T-helper 1 cell (primary cell): Measurements from ENCODE around the gene C5orf63.
"Not testable (repeated sequence)": the region's sequence is repeated elsewhere in the genome, so short reads cannot be mapped to it uniquely, and the experiment has no call there.

ENCODE experiments used
- DNase-seq, 5 donors: peaks; one replicate each; pipeline ENCODE4 v3.0.0-alpha.2; 2012 to 2020

C5orf63 gene

DNA sequence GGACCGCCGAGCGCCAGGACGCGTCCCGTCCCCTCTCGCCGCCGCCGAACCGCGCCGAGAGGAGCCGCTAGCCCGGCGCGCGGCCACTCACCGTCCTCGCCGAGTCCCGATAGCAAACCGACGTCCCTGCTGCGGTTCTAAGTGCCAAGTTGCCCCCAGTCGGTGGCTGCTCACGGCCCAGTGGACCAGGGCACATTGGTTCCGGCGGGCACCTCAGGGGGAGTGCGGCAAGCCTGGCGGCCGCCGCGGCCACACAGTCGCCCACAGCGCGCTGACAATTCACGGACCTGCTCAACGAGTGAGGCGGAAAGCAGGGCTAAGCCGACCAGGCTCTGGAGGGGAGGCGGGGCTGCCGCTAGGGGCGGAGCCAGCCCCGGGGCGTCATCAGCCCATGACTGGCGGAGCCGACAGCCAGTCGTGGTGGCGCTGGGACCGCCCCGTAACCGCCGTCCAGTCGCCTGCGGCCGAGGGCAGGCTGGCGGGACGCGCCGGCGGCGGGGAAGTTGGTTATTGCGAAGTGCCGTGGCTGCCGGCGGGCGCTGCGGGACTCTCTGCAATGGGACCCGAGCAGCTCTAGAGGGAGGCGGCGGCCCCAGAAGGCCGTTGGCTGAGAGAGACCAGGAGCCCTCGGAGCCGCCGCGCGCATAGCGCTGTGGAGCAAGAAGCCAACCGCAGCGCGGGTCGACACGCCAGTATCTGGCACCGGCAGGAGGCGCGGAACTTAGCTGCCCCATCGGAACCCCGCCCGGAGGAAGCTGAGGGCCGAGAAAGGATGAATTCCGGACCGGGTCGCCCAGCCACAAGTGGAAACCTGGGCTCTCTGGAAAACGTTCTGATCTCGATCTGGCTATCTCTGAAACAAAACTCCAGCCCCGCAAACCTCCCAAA lies 42.8 kb downstream of the C5orf63 start, which contains the start of gene MARCHF3:
Gene MARCHF3, minus strand, starts transcription at position 300 of the 888 bp plus-strand sequence. CDS start 112,387 bp downstream, outside the sequence.
- peak; percentile 87 to 96 (median 88) for DNase-seq

DNA sequence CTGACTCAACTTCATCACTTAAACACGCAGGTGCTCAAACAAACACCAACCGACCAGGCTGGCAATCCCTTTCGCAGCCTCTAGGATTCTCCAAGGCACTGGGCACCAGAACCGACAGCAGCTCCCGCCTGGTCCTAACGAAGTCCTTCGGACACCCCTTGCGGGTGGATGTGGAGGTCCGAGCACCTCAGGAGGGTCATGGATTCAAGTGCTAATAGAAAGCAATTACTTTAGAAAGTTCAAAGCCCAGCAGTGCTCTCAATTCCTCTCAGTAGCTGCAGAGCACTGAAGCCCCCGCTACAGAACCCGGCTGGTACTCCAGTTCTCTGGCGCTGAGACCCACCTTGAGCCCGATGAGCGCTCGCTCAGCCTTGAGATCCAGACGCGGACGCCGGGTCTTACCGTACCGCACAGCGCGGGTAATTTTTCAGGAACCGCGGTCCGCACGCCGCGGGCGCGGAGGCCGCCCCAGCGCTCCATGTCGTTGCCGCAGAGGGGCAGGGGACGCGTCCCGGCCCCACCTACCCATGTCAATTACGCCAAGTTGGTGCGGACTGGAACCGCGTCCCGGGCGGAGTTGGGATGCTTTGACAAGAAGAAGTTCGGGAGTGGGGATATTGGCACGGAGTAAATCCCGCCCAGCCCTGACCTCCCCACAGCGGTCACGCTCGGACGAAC lies 43.6 kb downstream of the C5orf63 start:
- DNase-seq = peak; percentile 10 to 50 (median 21)

- no peak for DNase-seq
These were observed 44.4 kb downstream of the C5orf63 start for GRCh38 chr5:127028822-127029457.

DNA sequence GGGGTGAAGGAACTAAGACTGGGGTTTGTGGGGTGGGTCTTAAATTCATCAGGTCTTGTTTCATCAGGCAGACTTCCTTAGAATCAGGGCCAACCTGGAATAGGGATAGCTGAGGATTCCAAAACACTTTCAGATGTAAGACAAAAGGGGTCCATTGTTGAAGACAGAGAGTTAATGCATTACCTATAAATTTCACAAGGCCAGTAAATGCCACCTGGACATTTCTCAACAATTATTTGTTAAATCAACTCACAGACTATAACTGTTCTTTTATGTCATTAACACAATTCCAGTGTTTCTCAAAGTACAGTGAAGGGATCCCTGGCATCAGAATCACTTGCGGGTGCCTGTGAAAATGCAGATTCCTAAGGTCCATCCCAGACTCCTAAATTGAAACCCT lies 45.8 kb downstream of the C5orf63 start:
- DNase-seq = no peak

- DNase-seq = no peak
These were observed 47.1 kb downstream of the C5orf63 start for GRCh38 chr5:127026166-127026565.

GRCh38 chr5:127025467-127025866 lies 47.8 kb downstream of the C5orf63 start:
- DNase-seq = no peak

- DNase-seq = no peak
These were observed 48.5 kb downstream of the C5orf63 start for GRCh38 chr5:127024821-127025220.

DNA sequence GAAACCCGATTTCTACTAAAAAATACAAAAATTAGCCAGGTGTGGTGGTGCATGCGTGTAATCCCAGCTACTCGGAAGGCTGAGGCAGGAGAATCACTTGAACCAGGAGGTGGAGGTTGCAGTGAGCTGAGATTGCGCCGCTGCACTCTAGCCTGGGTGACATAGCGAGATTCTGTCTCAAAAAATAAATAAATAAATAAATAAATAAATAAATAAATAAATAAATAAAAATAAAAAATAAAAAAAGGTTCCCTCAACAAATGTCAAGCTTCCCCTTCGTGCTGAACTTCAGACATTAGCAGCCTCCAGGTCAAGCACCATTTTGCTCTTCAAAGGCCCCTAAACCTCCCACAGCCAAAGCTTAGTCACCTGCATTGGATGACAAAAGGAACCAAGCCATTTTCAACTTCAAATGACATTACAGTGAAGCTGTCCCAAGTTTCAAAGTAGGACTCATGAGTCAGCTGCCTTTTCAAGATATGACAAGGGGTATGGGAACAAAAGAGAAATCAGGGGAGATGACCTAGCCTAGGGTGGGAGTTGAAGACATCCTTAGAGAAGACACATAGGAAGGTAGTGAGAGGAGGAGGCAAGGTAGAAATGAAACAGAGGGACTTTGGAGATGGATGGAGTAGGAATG lies 49.6 kb downstream of the C5orf63 start:
- not testable (repeated sequence) for DNase-seq

- no peak for DNase-seq
These were observed 50.5 kb downstream of the C5orf63 start for GRCh38 chr5:127022846-127023245.

DNA sequence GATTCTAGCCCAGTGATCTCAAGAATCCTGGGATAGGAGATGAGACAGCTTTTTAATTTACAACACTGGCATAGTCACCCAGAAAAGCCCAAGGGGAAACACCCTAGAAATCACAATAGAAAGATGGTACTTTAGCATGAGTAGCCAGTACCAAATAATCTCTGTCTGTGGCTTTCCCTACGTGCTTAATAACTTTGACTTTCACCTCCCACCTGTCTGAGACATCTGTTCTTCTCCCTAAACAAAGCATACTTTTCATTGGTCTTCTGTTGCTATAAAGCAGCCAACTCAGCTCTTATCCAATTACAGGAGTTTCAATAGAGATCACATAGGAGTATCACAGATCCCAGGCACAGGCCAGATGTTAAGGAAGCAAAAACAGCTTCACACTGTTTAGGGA lies 53.4 kb downstream of the C5orf63 start:
- DNase-seq = no peak

- not testable (repeated sequence) for DNase-seq
These were observed 56.6 kb downstream of the C5orf63 start for GRCh38 chr5:127016722-127017121.

- no peak for DNase-seq
These were observed 57.6 kb downstream of the C5orf63 start for GRCh38 chr5:127015716-127016115.

GRCh38 chr5:127014573-127014972 lies 58.7 kb downstream of the C5orf63 start:
- no peak for DNase-seq

GRCh38 chr5:127013407-127013806 lies 59.9 kb downstream of the C5orf63 start:
- DNase-seq = no peak

DNA sequence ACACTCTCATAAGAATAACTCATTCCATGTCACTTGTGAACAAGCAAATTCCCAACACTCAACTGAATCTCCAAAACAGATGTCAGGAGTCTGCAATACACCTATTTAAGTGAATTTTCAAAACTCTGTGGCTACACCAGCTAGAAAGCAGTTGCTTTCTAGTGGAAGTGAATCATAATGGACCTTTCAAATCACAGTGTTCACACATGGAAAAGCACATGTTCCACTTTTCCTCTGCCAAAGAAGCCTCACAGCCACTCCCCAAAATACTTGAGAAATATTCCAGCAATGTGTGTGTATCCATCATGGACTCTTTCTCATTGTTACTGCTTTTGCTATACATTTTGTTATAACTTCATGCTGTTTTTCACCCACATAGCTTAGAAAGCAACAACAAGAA lies 60.4 kb downstream of the C5orf63 start:
- no peak for DNase-seq

GRCh38 chr5:127011961-127012644 lies 61.2 kb downstream of the C5orf63 start:
- no peak for DNase-seq

DNA sequence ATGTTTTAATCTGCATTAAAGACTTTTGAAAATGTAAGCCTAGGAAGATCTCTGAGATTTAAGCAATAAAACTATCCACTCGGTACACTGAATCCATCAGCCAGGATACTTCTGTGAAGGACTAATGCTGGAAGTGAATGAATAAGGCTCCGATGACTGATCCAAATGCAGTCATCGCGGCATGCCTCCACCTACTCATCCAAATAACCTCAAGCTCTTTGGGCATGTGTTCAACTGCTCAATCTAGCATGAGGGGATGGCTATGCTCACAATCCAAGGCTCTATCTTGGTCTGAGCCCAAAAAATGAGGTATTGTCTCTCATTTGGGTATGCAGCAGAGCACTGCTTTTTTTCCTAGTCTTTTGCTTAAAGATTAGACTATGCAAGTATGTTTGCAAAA lies 62.1 kb downstream of the C5orf63 start:
- DNase-seq = no peak

- DNase-seq = no peak
These were observed 62.9 kb downstream of the C5orf63 start for GRCh38 chr5:127010362-127010761.

- no peak for DNase-seq
These were observed 63.5 kb downstream of the C5orf63 start for GRCh38 chr5:127009784-127010183.

GRCh38 chr5:127008300-127008975 lies 64.9 kb downstream of the C5orf63 start:
- no peak for DNase-seq

DNA sequence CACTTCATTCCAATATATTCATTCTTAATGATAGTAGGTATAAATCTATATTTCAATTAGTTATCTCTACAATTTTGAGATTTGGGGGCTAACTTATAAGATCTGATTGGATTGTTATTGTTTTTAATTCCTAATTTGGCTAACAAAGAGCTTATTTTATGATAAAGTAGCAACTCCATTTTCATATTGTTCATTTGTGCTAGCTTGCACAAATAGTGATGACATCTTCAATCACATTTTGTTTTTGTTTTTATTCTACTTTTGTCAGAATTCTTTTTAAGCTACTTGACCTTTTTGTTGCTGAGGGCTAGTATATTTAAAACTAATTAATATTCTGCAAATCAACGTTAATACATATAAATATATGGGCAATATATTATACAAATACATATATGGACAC lies 65.8 kb downstream of the C5orf63 start:
- DNase-seq = no peak

DNA sequence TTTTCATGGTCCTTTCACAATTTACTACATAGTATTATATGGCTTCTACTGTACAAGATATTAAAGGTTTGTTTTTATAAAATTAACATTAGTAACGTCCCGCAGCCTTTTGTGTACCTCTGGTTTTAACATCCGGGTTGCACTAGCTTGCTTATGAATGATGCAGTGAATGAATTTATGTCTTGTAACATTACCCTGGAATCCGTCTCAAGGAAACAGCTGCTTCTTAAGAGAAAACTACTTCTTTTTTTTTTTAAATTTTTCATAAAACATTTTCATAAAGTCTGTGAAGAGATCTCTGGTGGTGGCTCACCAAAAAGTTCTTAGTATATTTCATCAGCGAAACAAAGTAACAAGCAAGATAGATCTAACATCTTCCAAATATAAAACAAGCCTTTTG lies 66.6 kb downstream of the C5orf63 start:
- no peak for DNase-seq
